CD4-positive, alpha-beta T cell treated with Interleukin-15 for 4 hours (primary cell): ENCODE data around the gene MGMT.

Experiments used
- DNase-seq: peaks from one replicate; pipeline ENCODE4 v3.0.0-alpha.2; 2020; ENCODE audit warnings: low spot score

MGMT gene

GRCh38 chr10:129593953-129594352 is 126.9 kb downstream of the MGMT start:
- DNase-seq, result no peak

GRCh38 chr10:129594811-129595210 is 127.8 kb downstream of the MGMT start:
- DNase-seq, result no peak

- no peak for DNase-seq
These were observed 131.4 kb downstream of the MGMT start for GRCh38 chr10:129598413-129598812.

- no peak for DNase-seq
These were observed 132.1 kb downstream of the MGMT start for GRCh38 chr10:129599160-129599559.

GRCh38 chr10:129601737-129602136 is 134.7 kb downstream of the MGMT start:
- DNase-seq, result no peak

GRCh38 chr10:129602938-129603535 is 136.0 kb downstream of the MGMT start:
- no peak for DNase-seq

- no peak for DNase-seq
These were observed 137.4 kb downstream of the MGMT start for GRCh38 chr10:129604333-129605032.

GRCh38 chr10:129605266-129605985 is 138.4 kb downstream of the MGMT start:
- DNase-seq, result no peak

GRCh38 chr10:129605986-129606518 is 139.0 kb downstream of the MGMT start:
- DNase-seq, result no peak

GRCh38 chr10:129607607-129608109 is 140.6 kb downstream of the MGMT start:
- no peak for DNase-seq

GRCh38 chr10:129608653-129609052 is 141.6 kb downstream of the MGMT start:
- DNase-seq, result no peak

- no peak for DNase-seq
These were observed 142.5 kb downstream of the MGMT start for GRCh38 chr10:129609551-129609950.

GRCh38 chr10:129612481-129613109 is 145.6 kb downstream of the MGMT start:
- no peak for DNase-seq

- no peak for DNase-seq
These were observed 146.4 kb downstream of the MGMT start for GRCh38 chr10:129613377-129613980.

GRCh38 chr10:129614341-129614740 is 147.3 kb downstream of the MGMT start:
- DNase-seq, result no peak

- DNase-seq, result no peak
These were observed 148.3 kb downstream of the MGMT start for GRCh38 chr10:129615381-129615780.

GRCh38 chr10:129615921-129616525 is 149.0 kb downstream of the MGMT start:
- no peak for DNase-seq

- DNase-seq, result no peak
These were observed 150.7 kb downstream of the MGMT start for GRCh38 chr10:129617768-129618167.

GRCh38 chr10:129621062-129621461 is 154.0 kb downstream of the MGMT start:
- DNase-seq, result no peak

- DNase-seq, result no peak
These were observed 154.7 kb downstream of the MGMT start for GRCh38 chr10:129621693-129622092.

GRCh38 chr10:129622291-129622690 is 155.2 kb downstream of the MGMT start:
- no peak for DNase-seq
